ENCODE data around the gene SEPTIN12. TPM values are rescaled to one million over a fixed set of nuclear protein-coding genes. Genes with fewer than 3 reads are reported as not detected.

Gene SEPTIN12, protein sequence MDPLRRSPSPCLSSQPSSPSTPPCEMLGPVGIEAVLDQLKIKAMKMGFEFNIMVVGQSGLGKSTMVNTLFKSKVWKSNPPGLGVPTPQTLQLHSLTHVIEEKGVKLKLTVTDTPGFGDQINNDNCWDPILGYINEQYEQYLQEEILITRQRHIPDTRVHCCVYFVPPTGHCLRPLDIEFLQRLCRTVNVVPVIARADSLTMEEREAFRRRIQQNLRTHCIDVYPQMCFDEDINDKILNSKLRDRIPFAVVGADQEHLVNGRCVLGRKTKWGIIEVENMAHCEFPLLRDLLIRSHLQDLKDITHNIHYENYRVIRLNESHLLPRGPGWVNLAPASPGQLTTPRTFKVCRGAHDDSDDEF
- polyA plus RNA-seq (not detected in 3 replicates), polyA minus RNA-seq (not detected in 3 replicates)
- not detected for polyA plus RNA-seq (2011; ENCODE audit: low read depth)
- polyA plus RNA-seq (2011; cell fraction: cytosol; rRNA removed), result not detected in 2 replicates
- not detected in 2 replicates for polyA plus RNA-seq (2011; cell fraction: nucleus; rRNA removed)
- not detected in 2 replicates for polyA plus RNA-seq (2012; ENCODE audit: low replicate concordance)
- not detected for polyA minus RNA-seq (2011; cell fraction: cytosol; rRNA and poly(A)+ RNA removed)
- polyA minus RNA-seq (2011; cell fraction: nucleus; rRNA and poly(A)+ RNA removed), result not detected in 2 replicates

DNA sequence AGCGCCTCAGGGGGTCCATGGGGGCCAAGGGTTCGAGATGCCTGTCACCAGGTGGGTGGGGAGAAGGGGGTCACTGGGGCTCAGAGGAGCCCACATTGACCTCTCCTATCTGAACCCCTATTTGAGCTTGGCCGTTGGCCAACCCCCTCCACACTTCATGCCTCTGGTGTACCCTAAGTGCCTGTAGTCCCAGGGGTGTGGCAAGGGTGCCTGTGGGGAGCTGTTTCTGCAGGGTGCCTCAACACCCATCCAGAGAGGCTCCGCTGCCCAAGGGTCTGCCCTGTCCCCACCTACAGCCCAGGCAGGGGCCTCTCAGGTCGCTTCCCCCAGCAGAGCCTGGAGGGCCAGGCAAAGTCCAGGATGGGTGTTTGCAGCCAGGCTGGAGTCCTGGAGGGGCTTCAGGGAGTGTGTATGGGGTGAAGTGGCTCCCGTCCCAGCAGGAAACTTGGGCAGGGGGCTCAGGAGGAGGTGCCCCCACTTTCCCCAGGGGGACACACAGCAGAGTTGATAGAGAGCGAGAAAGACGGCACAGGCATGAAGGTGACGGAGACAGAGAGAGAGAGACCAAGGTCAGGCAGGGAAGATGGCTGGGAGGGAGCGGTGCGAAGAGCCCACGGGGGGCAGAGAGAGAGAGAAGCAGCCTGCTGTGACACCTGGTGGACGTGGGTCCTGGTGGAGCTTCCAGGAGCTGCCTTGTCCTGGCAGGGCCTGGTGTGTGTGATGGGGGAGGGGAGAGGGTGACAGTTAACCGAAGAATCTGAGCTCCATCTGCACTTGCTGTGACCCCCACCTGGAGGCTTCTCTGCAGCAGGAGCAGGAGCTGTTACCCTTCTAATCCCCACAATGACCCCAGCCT, at the start of gene SEPTIN12:
Gene SEPTIN12 (minus strand): TSS at position 719 of the 856 bp plus-strand sequence. CDS start 700 bp downstream, at position 19.
- Histone ChIP-seq H3K9me3 (ENCODE audit: control insufficient read depth, low read depth, low read length) (no peaks in the 10 kb centered on the region), H3K4me1 (ENCODE audit: control insufficient read depth, extremely low read depth, insufficient read depth, low read length) (peaks cover 2% of the 10 kb centered on the region), H3K4me3 (ENCODE audit: control insufficient read depth in 2 of 3, extremely low read depth in 1 of 3, insufficient read depth in 2 of 3, low read depth in 1 of 3, low read length in 3 of 3) (no peak within 1 kb of the TSS), H3K36me3 (ENCODE audit: control insufficient read depth in 2 of 2, extremely low read depth in 1 of 2, insufficient read depth in 2 of 2, low read length in 2 of 2) (no peaks in the 10 kb centered on the region), H2AFZ (ENCODE audit: control insufficient read depth, low read length) (no peak within 1 kb of the TSS), H3K9me1 (ENCODE audit: control insufficient read depth, extremely low read depth, insufficient read depth, low read length) (no peaks in the 10 kb centered on the region), H3K9ac (ENCODE audit: control insufficient read depth, extremely low read depth, insufficient read depth, low read length) (no peak within 1 kb of the TSS), H4K20me1 (ENCODE audit: control insufficient read depth, extremely low read depth, insufficient read depth, low read length) (no peaks in the 10 kb centered on the region), H3K27me3 (ENCODE audit: control insufficient read depth, extremely low read depth, insufficient read depth, low read length) (no peaks in the 10 kb centered on the region), H3K79me2 (ENCODE audit: control insufficient read depth, insufficient read depth, low read length) (no peaks in the 10 kb centered on the region), H3K4me2 (ENCODE audit: control insufficient read depth, extremely low read depth, insufficient read depth, low read depth, low read length) (no peak within 1 kb of the TSS), H3K27ac (ENCODE audit: control insufficient read depth, insufficient read depth, low read length) (no peak within 1 kb of the TSS)
- dilution Hi-C loops (cut with MboI; ENCODE audit: extremely low pct_ligation_motif_present, low sequenced_read_pairs), result no loop called here
- DNase-seq (ENCODE audit: low read depth, low spot score) (no peak), FAIRE-seq (no peak)
- TF ChIP-seq EZH2 (IDR thresholded peaks at IDR 0.05; ENCODE audit: low read length), result no peak

DNA sequence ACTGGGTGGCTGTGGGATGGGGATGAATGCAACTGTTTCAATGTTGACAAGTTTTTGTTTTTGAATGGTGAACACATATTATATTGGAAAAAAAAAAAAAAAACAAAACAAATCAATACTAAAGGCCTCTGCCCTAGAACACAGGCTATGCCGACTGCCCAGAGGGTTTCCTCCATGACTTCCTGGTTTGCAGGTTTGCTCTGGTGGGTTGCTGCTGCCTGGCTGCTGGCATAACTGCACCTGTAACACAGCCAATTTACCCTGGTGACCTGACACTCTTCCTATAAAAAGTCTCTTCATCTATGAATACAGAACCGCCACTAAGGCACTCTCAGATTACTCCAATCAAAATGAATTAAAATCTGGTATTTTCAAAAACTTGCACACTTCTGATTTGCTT, 48.6 kb upstream of the SEPTIN12 start:
- Histone ChIP-seq H3K27ac (ENCODE audit: control insufficient read depth, insufficient read depth, low read length) (no peak overlapping the region), H3K4me3 (ENCODE audit: control insufficient read depth in 2 of 3, extremely low read depth in 1 of 3, insufficient read depth in 2 of 3, low read depth in 1 of 3, low read length in 3 of 3) (no peak overlapping the region), H3K79me2 (ENCODE audit: control insufficient read depth, insufficient read depth, low read length) (peaks cover 21% of the 10 kb centered on the region), H3K4me1 (ENCODE audit: control insufficient read depth, extremely low read depth, insufficient read depth, low read length) (no peaks in the 10 kb centered on the region), H3K27me3 (ENCODE audit: control insufficient read depth, extremely low read depth, insufficient read depth, low read length) (no peaks in the 10 kb centered on the region), H2AFZ (ENCODE audit: control insufficient read depth, low read length) (no peak overlapping the region), H3K4me2 (ENCODE audit: control insufficient read depth, extremely low read depth, insufficient read depth, low read depth, low read length) (no peak overlapping the region), H3K9ac (ENCODE audit: control insufficient read depth, extremely low read depth, insufficient read depth, low read length) (no peak overlapping the region), H3K9me3 (ENCODE audit: control insufficient read depth, low read depth, low read length) (no peaks in the 10 kb centered on the region), H3K9me1 (ENCODE audit: control insufficient read depth, extremely low read depth, insufficient read depth, low read length) (no peaks in the 10 kb centered on the region), H3K36me3 (ENCODE audit: control insufficient read depth in 2 of 2, extremely low read depth in 1 of 2, insufficient read depth in 2 of 2, low read length in 2 of 2) (peaks cover 31 to 42% of the 10 kb centered on the region in 2 experiments), H4K20me1 (ENCODE audit: control insufficient read depth, extremely low read depth, insufficient read depth, low read length) (no peaks in the 10 kb centered on the region)
- dilution Hi-C loops (cut with MboI; ENCODE audit: extremely low pct_ligation_motif_present, low sequenced_read_pairs), result no loop called here
- DNase-seq (ENCODE audit: low read depth, low spot score), result no peak
- TF ChIP-seq EZH2 (IDR thresholded peaks at IDR 0.05; ENCODE audit: low read length), result no peak
- TF ChIP-seq, protein P1, sequence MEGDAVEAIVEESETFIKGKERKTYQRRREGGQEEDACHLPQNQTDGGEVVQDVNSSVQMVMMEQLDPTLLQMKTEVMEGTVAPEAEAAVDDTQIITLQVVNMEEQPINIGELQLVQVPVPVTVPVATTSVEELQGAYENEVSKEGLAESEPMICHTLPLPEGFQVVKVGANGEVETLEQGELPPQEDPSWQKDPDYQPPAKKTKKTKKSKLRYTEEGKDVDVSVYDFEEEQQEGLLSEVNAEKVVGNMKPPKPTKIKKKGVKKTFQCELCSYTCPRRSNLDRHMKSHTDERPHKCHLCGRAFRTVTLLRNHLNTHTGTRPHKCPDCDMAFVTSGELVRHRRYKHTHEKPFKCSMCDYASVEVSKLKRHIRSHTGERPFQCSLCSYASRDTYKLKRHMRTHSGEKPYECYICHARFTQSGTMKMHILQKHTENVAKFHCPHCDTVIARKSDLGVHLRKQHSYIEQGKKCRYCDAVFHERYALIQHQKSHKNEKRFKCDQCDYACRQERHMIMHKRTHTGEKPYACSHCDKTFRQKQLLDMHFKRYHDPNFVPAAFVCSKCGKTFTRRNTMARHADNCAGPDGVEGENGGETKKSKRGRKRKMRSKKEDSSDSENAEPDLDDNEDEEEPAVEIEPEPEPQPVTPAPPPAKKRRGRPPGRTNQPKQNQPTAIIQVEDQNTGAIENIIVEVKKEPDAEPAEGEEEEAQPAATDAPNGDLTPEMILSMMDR (optimal IDR thresholded peaks at IDR 0.05 in 1 of 3, IDR thresholded peaks at IDR 0.05 in 1 of 3, conservative IDR thresholded peaks at IDR 0.05 in 1 of 3; ENCODE audit: extremely low read depth in 1 of 3, insufficient read depth in 2 of 3, low read length in 3 of 3), result no peak
- no peak for FAIRE-seq

Data from keratinocyte (primary cell).